ENCODE results near the gene STMN1.

STMN1 gene

GRCh38 chr1:25858494-25858893 is 47.7 kb downstream of the STMN1 start:
- Mint-ChIP-seq H3K9me3 (no peaks in the 10 kb centered on the region), H3K4me3 (peak overlapping the region; percentile 89), H3K4me1 (peaks cover 16% of the 10 kb centered on the region), H3K27ac (peak overlapping the region; percentile 86), H3K36me3 (peaks cover 6% of the 10 kb centered on the region)
- DNase-seq (ENCODE audit: low spot score in 2 of 2): no peak
- ATAC-seq: no peak

GRCh38 chr1:25856856-25857255 is 49.4 kb downstream of the STMN1 start:
- Mint-ChIP-seq H3K4me3 (no peak overlapping the region), H3K27ac (no peak overlapping the region), H3K36me3 (peaks cover 6% of the 10 kb centered on the region), H3K9me3 (no peaks in the 10 kb centered on the region), H3K4me1 (peaks cover 16% of the 10 kb centered on the region)
- no peak for ATAC-seq
- DNase-seq (ENCODE audit: low spot score in 2 of 2): no peak

- Mint-ChIP-seq H3K27ac (no peak overlapping the region), H3K4me3 (no peak overlapping the region), H3K36me3 (peaks cover 6% of the 10 kb centered on the region), H3K9me3 (no peaks in the 10 kb centered on the region), H3K4me1 (peaks cover 14% of the 10 kb centered on the region)
- no peak for DNase-seq (ENCODE audit: low spot score in 2 of 2)
- ATAC-seq: no peak
Measured at GRCh38 chr1:25854554-25854953, 51.7 kb downstream of the STMN1 start.
